Femur (tissue), 1 donor: ENCODE results near the gene SOX11.
A peak's percentile ranks its signal among the peaks of the same experiment; 100 is the strongest.
"Not testable (repeated sequence)": the region's sequence is repeated elsewhere in the genome, so short reads cannot be mapped to it uniquely, and the experiment has no call there.

ENCODE experiments used
- DNase-seq: peaks from one replicate; pipeline ENCODE4 v3.0.0-alpha.2; 2017

SOX11 gene

GRCh38 chr2:5691985-5692529, at the start of gene SOX11:
Gene SOX11 (plus strand): TSS chr2:5692384. CDS start chr2:5692722, 338 bp downstream.
- peak; percentile 97 for DNase-seq

DNA sequence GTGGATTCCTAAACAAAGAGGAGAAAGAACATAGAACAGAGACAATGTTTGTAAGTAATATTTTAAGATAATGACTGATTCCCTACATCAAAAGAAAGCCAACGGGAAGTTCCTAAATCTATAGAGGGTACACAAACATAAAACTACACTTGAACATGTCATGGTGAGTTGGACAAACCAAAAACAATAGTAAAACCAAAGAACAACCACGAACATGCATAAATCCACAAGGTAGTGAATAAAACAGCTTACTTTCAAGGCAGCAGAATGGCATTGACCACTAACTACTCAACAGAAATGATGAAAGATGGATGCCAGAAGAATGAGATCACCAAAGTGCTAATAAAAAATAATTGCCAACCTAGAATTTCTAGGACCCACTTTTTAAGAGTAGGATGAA, 39.5 kb upstream of the SOX11 start:
- DNase-seq = not testable (repeated sequence)

GRCh38 chr2:5653756-5654155, 38.4 kb upstream of the SOX11 start:
- not testable (repeated sequence) for DNase-seq

GRCh38 chr2:5657231-5657630, 35.0 kb upstream of the SOX11 start:
- DNase-seq = no peak

- DNase-seq = no peak
These were observed 31.6 kb upstream of the SOX11 start for GRCh38 chr2:5660591-5660990.

DNA sequence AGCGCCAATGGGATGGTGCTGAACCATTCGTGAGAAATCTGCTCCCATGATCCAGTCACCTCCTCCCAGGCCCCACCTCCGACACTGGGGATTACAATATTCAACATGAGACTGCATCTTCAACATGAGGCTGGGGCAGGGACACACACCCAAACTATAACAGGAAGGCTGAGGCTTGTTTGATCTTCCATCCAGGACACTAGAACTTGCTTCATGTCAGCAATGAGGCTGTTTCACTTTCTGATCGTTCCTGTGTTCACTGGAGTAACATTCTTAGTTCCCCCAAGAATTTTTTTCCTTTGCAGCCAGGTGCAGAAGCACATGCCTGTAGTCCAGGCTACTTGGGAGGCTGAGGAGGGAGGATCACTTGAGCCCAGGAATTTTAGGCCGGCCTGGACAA, 30.8 kb upstream of the SOX11 start:
- no peak for DNase-seq

DNA sequence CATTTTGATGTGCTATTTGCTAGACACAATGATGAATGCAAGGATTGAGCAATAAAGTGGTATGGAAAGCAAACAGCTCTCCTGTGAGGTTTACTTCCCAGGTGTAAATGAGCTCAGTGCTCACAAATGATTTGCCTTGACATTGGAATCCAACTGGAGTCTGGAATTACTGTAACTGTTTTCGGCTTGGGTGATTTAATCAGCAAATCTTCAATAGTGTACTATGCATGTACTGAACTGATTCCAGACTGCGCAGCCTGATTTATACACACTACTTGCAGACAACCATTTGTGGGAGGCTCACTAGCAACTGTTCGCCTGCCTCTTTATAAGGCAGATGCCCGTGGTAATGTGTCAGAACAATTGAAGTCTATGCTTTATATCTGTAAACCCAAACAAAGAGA, 27.9 kb upstream of the SOX11 start:
- no peak for DNase-seq

DNA sequence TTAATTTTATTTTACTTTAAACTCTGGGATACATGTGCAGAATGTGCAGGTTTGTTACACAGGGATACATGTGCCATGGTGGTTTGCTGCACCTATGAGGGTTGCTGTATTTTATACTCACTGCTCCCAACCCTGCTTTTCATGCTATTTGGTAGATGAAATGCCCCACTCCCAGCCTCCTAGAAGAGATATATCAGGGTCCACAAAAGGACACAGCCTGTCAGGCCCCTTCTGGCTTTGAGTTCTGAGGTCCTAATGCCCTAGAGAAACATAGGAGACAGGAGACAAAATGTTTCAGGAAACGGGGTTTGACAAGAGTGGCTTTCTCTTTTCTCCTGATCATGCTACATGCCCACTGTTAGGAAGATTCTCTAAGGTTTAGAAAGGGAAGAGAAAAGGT, 27.1 kb upstream of the SOX11 start:
- no peak for DNase-seq

DNA sequence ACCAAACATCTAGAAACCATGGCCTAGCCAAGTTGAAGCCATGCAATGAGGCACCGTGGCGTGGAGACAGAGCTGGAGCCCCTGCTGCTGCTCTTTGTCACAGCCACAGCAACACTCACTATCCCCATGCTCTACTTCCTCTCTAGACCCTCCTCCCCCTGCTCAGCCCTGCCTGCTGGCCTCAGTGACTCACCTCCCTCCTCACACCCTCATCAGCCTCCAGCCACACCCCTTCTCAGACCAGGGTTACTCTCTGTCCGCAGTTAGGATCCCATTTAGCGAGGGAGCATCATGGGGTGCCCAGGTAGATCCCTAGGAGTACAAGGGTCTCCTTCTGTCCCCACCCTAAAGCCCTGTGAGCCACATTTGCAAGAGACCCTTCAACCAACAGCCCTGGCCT, 25.4 kb upstream of the SOX11 start:
- no peak for DNase-seq

DNA sequence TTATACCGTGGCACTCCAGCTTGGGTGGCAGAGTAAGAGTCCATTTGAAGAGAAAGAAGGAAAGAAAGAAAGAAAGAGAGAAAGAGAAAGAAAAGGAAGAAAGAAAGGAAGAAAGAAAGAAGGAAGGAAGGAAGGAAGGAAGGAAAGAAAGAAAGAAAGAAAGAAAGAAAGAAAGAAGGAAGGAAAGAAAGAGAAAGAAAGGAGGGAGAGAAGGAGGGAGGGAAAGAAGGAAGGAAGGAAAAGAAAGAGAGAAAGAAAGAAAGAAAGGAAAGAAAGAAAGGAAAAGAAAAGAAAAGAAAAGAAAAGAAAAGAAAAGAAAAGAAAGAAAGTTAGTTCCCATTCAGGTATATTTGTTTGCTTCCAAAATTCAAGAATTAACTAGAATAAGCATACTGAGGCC, 24.5 kb upstream of the SOX11 start:
- not testable (repeated sequence) for DNase-seq

DNA sequence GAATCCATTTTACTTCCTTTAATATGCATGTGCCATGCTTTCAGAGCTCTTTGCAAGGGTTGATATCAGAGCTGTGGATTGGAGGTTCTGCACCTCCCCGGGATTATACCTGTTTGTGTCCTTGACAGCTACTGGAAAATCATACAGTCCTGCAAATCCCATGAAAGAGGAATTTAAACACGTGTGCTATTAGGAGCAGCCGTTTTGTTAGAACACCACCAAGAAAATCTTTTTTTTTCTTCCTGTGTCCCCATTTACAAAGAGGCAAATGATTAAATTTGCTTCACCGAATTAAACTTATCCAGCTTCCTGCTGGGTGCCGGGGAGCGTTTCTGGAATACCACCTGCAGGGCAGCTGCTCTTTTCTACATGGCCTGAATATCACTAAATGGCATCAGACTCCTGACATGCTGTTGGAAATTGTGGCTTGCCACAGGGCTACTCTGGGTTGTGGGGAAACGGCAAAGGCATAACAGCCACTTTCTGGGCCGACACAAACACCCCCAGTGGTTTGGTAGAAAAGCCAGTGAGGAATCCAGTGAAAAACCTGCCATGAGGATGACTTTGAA, 23.4 kb upstream of the SOX11 start:
- no peak for DNase-seq

DNA sequence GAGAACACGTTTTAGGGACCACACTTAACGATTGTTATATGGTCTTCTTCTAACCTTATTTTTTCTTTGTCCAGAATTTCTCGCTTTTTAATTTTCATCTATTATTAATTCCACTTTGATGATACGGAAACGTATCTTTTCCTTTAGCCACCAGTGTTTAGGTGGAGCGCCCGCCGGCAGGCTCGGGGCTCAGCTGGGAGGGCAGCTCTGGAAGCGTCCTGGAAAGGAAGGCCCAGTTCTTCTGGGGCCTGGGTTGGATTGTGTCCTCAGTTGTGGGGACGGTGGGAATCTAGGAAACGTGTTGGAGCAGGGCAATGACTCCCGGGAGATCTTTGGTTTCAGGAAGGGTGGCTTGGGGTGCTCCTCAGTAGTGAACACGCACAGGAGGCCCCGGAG, 19.4 kb upstream of the SOX11 start:
- DNase-seq = no peak

DNA sequence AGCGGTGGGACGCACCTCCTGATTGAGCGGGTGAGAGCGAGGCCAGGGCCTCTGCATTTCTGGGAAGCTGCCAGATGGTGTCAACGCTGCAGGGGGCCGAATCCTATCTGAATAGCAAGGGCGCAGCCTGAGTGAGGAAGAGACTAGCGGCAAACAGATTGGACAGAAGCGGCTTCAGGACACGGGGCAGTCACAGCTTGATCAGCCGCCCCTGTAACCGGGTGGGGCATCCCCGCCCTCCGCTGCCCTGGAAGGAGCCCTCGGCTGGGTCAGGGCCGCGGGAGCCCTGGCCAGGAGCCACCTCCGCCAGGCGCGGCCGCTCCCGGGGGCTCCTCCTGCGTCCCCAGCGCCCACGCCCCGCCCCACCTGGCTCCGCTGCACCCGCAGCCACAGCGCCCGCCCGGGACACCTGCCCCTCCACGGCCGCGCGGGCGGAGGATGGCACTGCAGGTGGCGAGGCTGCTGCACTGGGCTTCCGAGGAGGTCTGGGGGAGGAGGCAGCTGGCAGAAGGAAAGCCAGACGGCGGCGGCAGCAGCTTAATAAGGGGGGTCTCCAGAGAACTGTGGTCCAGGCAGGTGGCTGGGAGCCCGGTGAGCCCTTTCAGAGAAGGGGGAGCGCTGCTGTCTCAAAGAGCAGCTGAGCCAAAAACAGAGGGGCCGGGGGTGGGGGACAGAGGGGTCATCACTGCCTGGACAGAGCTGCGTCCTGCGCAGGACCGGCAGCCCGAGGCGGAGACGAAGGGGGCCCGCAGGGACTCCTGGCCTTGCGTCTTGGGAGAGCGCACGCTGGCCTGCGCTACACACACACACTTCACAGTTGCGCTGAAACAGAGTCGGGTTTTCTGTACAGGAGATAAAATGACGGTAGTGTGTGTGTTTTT, 18.8 kb upstream of the SOX11 start:
- peak; percentile 28 for DNase-seq

DNA sequence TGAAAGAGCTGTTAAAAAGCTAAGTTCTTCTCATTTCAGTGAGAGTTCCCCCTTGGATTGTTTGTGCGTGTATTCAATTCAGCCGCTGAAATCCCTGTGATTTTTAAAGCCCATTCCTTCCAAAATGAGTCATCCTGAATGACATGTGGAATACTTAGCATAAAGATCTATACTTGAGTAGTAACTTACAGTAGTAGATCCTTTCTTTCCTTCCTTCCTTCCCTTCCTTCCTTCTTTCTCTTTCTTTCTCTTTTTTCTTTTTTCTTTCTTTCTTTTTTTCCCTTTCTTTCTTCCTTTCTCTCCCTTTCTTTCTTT, 18.2 kb upstream of the SOX11 start:
- DNase-seq = no peak

DNA sequence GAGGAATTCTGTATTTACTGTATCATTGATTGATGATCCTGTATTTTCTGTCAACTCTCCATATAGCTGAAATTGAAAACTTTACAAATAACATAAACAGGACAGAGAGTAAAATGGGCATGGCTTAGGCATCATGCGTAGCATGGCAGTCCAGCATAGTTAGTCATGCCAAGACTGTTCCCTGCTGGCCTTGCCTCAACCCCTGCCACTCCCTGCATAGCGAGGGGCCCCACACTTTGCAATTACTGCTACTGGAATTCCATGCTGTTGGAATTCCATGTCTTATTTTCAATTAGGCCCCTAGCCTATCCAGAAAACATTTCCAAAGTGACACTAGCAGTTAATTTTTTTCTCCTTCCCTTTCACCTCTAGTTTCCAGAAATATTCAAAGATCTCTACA, 15.1 kb upstream of the SOX11 start:
- no peak for DNase-seq

GRCh38 chr2:5683471-5683870, 8.7 kb upstream of the SOX11 start:
- no peak for DNase-seq

GRCh38 chr2:5685225-5685624, 7.0 kb upstream of the SOX11 start:
- no peak for DNase-seq

DNA sequence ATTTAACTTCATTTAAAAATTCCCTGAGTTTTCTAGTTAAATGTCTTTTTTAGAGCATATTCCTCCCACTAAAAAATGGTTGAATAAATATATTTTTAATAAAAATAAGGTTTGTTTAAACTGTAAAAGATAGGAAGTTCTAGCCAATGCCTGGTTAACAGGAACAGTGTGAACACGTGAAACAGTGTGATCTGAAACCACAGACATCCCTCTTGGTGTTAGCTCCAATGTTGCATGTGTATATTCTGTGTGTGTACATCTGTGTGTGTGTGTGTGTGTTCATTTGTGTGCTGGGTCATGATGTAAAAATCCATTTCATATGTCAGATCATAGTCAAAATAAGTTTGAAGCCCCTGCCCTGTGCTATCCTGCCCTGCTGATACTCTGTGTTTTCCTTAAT, 6.1 kb upstream of the SOX11 start:
- DNase-seq = no peak

- DNase-seq = no peak
These were observed 5.6 kb upstream of the SOX11 start for GRCh38 chr2:5686536-5686935.

DNA sequence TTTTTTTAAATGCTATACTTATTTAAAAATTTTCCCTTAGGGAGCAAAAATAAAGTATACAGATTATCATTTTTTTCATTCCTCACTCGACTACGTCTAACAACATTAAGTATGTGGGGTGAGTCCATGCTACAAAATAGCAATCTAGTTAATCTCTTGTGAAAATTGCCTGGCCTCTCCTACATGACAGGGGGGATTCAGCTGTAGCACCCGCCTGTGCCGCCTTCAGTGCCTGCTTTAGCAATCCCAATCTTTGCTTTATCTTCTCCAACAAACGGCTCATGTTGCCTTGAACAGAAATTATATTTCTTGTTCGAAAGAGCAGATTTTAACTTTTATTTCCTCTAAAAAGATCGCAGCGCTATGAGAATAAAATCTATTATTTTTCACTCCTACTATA, 2.4 kb upstream of the SOX11 start:
- DNase-seq = no peak

GRCh38 chr2:5690286-5690685, 1.9 kb upstream of the SOX11 start:
- no peak for DNase-seq

DNA sequence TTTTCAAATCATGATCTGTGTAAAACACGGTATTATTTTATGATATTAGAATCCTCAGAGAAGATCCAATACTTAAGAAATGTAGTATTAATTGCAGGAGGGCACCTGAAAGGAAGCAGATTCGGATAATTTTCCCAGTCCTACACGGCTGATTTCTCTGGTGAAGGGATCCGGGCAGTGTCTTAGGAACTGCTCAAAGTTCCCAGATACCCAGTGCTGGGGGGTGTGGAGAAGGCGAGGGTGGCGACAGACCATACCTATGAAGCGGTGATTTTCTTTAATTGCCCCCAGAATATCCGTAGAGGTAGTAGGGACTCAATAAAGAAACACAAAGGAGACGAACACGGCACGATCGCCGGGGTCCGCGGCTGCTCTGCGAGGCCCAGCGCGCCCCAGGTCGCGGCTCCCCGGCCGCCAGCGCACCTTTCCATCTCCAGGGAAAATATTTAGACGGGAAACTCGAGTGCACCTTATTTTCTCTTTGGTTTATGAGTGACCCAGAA, 1.4 kb upstream of the SOX11 start:
- no peak for DNase-seq

GRCh38 chr2:5691221-5691984, 781 bp upstream of the SOX11 start:
- DNase-seq = peak; percentile 85
